PC-9 (cell line): ENCODE measurements around the gene ATRN. TPM values are rescaled to one million over a fixed set of nuclear protein-coding genes. Genes with fewer than 3 reads are reported as not detected.
A peak's percentile ranks its signal among the peaks of the same experiment; 100 is the strongest.
"Not testable (repeated sequence)": the region's sequence is repeated elsewhere in the genome, so short reads cannot be mapped to it uniquely, and the experiment has no call there.

ENCODE experiments used
- Bru-seq: library from RNA; stranded (reverse); fragments of 400-500 nt; gene quantifications from one replicate; lab custom pipeline; 2021; lab: Mats Ljungman, UMichigan
- BruChase-seq, 2 experiments: library from RNA; stranded (reverse); fragments of 400-500 nt; gene quantifications; one replicate each; lab custom pipeline; 2021; lab: Mats Ljungman, UMichigan
- BruUV-seq: library from RNA; stranded (reverse); fragments of 400-500 nt; replicated peaks from 2 replicates; lab custom pipeline; 2021; lab: Mats Ljungman, UMichigan
- CTCF ChIA-PET: fragments of 300-600 bp; sonication (Branson Sonifier 250); formaldehyde crosslinking; loops from one replicate; lab custom pipeline; 2022; ENCODE audit warnings: antibody characterized with exemption; lab: Charles Lee
- POLR2A ChIA-PET: fragments of 300-600 bp; sonication (Branson Sonifier 250); formaldehyde crosslinking; loops from one replicate; lab custom pipeline; 2022; ENCODE audit warnings: antibody characterized with exemption; ENCODE audit not compliant: unreplicated experiment; lab: Charles Lee
- DNase-seq, 2 experiments: peaks; one replicate each; pipeline versions ENCODE4 v3.0.0 to v3.0.0-alpha.2; 2015 to 2022; ENCODE audit warnings: mixed read lengths in 1 of 2
- H2AFZ ChIP-seq: fragments of 200-600 bp; sonication (generic); 2 replicates; pipeline ENCODE4 v1.8.1; 2017; ENCODE audit warnings: antibody characterized with exemption
- H3F3A ChIP-seq: fragments of 200-600 bp; sonication (generic); 2 replicates; pipeline ENCODE4 v1.8.1; 2017; ENCODE audit warnings: antibody characterized with exemption, mild to moderate bottlenecking, low read depth; ENCODE audit not compliant: insufficient read depth
- H3K27ac ChIP-seq: fragments of 200-600 bp; sonication (generic); 2 replicates; pipeline ENCODE4 v1.6.1; 2016; ENCODE audit warnings: mixed run types
- H3K27me3 ChIP-seq: fragments of 200-600 bp; sonication (generic); 2 replicates; pipeline ENCODE4 v1.6.1; 2016; ENCODE audit warnings: low read depth, mixed run types; ENCODE audit not compliant: insufficient read depth
- H3K36me3 ChIP-seq: fragments of 200-600 bp; sonication (generic); 2 replicates; pipeline ENCODE4 v1.6.1; 2016; ENCODE audit warnings: low read depth, mixed run types
- H3K4me1 ChIP-seq: fragments of 200-600 bp; sonication (generic); replicated peaks from 2 replicates; pipeline ENCODE4 v1.6.1; 2016; ENCODE audit warnings: mixed run types; ENCODE audit not compliant: insufficient read depth
- H3K4me2 ChIP-seq: fragments of 200-600 bp; sonication (generic); 2 replicates; pipeline ENCODE4 v1.6.1; 2017; ENCODE audit warnings: mixed run types
- H3K4me3 ChIP-seq: fragments of 200-600 bp; sonication (generic); 2 replicates; pipeline ENCODE4 v1.6.1; 2016; ENCODE audit warnings: mixed run types
- H3K79me2 ChIP-seq: fragments of 200-600 bp; sonication (generic); 2 replicates; pipeline ENCODE4 v1.6.1; 2017; ENCODE audit warnings: low read depth, mixed run types
- H3K9me2 ChIP-seq: fragments of 200-600 bp; sonication (generic); 2 replicates; pipeline ENCODE4 v1.8.1; 2017; ENCODE audit warnings: mild to moderate bottlenecking; ENCODE audit not compliant: insufficient read depth
- H3K9me3 ChIP-seq: fragments of 200-600 bp; sonication (generic); 2 replicates; pipeline ENCODE4 v1.8.1; 2016; ENCODE audit warnings: low read depth; ENCODE audit not compliant: insufficient read depth
- H4K20me1 ChIP-seq: fragments of 200-600 bp; sonication (generic); 2 replicates; pipeline ENCODE4 v1.8.1; 2017; ENCODE audit not compliant: insufficient read depth
- CTCF ChIP-seq: fragments of 200-600 bp; sonication (generic); conservative IDR thresholded peaks from 2 replicates; pipeline ENCODE4 v1.6.1; 2017; ENCODE audit warnings: mixed run types, antibody characterized with exemption, mild to moderate bottlenecking, moderate library complexity
- EZH2 ChIP-seq: fragments of 200-600 bp; sonication (generic); IDR thresholded peaks from 2 replicates; pipeline ENCODE4 v1.8.0; 2017; ENCODE audit warnings: antibody characterized with exemption, low read depth
- intact Hi-C: fragments of 100-400 bp; cut with micrococcal nuclease; formaldehyde crosslinking; loops from one replicate; pipeline ENCODE4 v1.10.0; 2022; ENCODE audit not compliant: unreplicated experiment
- long read RNA-seq: library from polyadenylated mRNA; stranded (forward); transcript quantifications from one replicate; pipeline ENCODE4 v2.0.0, GENCODE V29; 2022
- total RNA-seq: library from RNA; stranded (reverse); gene quantifications from 2 replicates; pipeline ENCODE4 v1.2.3, GENCODE V29; 2021

The ATRN gene
- total RNA-seq, result 34.9 and 35.0 TPM in 2 replicates
- Bru-seq, nascent RNA, result percentile 72 among the genes with signal in this experiment
- percentile 67 among the genes with signal in this experiment for BruChase-seq, experiment 1, labeled RNA remaining after a 2-hour chase
- percentile 69 among the genes with signal in this experiment for BruChase-seq, experiment 2, labeled RNA remaining after a 6-hour chase
- long read RNA-seq, partial matches to known transcripts, result 0 of 10 reads
- long read RNA-seq, other reads (novel, unspliced or antisense), result 10 of 10 reads

GRCh38 chr20:3470627-3471396, at the start of gene ATRN:
TSS of gene ATRN (plus strand) at chr20:3471018. CDS start at chr20:3471108, 90 bp downstream.
- POLR2A ChIA-PET, result interaction anchor here (0.6 kb wide), 2 partner anchors 9 to 13 kb away, joined by 4 read pairs; no protein-coding TSS in a partner anchor
- Histone ChIP-seq H3K36me3 (no peaks in the 10 kb centered on the region), H3K4me2 (peak within 1 kb of the TSS; percentile 98), H3K4me3 (peak within 1 kb of the TSS; percentile 80), H3K9me2 (no peaks in the 10 kb centered on the region), H2AFZ (peak within 1 kb of the TSS; percentile 98), H3F3A (no peaks in the 10 kb centered on the region), H3K9me3 (no peaks in the 10 kb centered on the region), H4K20me1 (no peaks in the 10 kb centered on the region; the same call in 1 of the 2 replicates), H3K79me2 (peaks cover 39% of the 10 kb centered on the region), H3K27ac (no peak within 1 kb of the TSS), H3K27me3 (no peaks in the 10 kb centered on the region), H3K4me1 (peaks cover 22% of the 10 kb centered on the region)
- CTCF ChIA-PET, result interaction anchor here (0.6 kb wide), 1 partner anchor 154 kb away, joined by 3 read pairs; no protein-coding TSS in a partner anchor
- intact Hi-C loops, result loop anchor here (1.0 to 10.0 kb wide), 2 partner anchors 63 to 246 kb away; no protein-coding TSS in a partner anchor
- no TSS peak for BruUV-seq
- DNase-seq, result peak; percentile 49 to 91
- TF ChIP-seq CTCF, result no peak
- TF ChIP-seq EZH2, result no peak

- no peak for DNase-seq
- Histone ChIP-seq H3K4me3 (no peak overlapping the region), H2AFZ (no peak overlapping the region), H3K79me2 (no peaks in the 10 kb centered on the region), H3K9me2 (no peaks in the 10 kb centered on the region), H3K27ac (no peak overlapping the region), H3K27me3 (no peaks in the 10 kb centered on the region), H3F3A (no peaks in the 10 kb centered on the region), H3K4me1 (no peaks in the 10 kb centered on the region), H4K20me1 (no peaks in the 10 kb centered on the region), H3K36me3 (no peaks in the 10 kb centered on the region), H3K9me3 (no peaks in the 10 kb centered on the region; the same call in 1 of the 2 replicates), H3K4me2 (no peak overlapping the region)
- ChIA-PET POLR2A (no interaction called here), CTCF (no interaction called here)
- no TSS peak for BruUV-seq
- no peak for TF ChIP-seq CTCF
- no peak for TF ChIP-seq EZH2
- intact Hi-C loops, result no loop called here
Observed at GRCh38 chr20:3421985-3422384, 48.8 kb upstream of the ATRN start.

- H3K27me3 ChIP-seq, result no peaks in the 10 kb centered on the region
- intact Hi-C loops, result no loop called here
- POLR2A ChIA-PET, result no interaction called here
- no peak overlapping the region for H3K4me2 ChIP-seq
- H3K36me3 ChIP-seq, result no peaks in the 10 kb centered on the region
- BruUV-seq, result no TSS peak
- DNase-seq, result no peak
- no peaks in the 10 kb centered on the region for H4K20me1 ChIP-seq
- no peaks in the 10 kb centered on the region; the same call in 1 of the 2 replicates for H3K9me3 ChIP-seq
- H3K4me3 ChIP-seq, result no peak overlapping the region
- no peaks in the 10 kb centered on the region for H3K79me2 ChIP-seq
- TF ChIP-seq CTCF (no peak), EZH2 (no peak)
- no peaks in the 10 kb centered on the region for H3K4me1 ChIP-seq
- H3F3A ChIP-seq, result no peaks in the 10 kb centered on the region
- no peak overlapping the region for H3K27ac ChIP-seq
- CTCF ChIA-PET, result no interaction called here
- H2AFZ ChIP-seq, result no peak overlapping the region
- no peaks in the 10 kb centered on the region for H3K9me2 ChIP-seq
Observed at GRCh38 chr20:3423126-3423525, 47.7 kb upstream of the ATRN start.

DNA sequence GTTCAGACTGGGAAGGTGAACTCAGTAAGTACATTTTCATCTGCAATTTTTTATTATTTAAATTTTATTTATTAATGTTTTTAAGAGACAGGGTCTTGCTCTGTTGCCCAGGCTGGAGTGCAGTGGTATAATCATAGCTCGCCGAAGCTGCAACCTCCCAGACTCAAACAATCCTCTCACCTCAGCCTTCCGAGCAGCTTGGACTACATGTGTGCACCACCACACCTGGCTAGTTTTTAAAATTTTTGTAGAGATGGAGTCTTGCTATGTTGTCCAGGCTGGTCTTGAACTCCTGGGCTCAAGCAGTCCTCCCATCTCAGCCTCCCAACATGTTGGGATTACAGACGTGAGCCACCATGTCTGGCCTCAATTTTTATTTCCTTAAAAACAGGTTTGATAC, 44.1 kb upstream of the ATRN start:
- H3K9me2 ChIP-seq, H3K4me2 ChIP-seq, H3K27ac ChIP-seq, H3K27me3 ChIP-seq, H3K79me2 ChIP-seq, DNase-seq, H3K36me3 ChIP-seq, H3K4me1 ChIP-seq, H3K9me3 ChIP-seq, H2AFZ ChIP-seq, BruUV-seq, H4K20me1 ChIP-seq, POLR2A ChIA-PET, H3F3A ChIP-seq, H3K4me3 ChIP-seq, intact Hi-C loops: not testable (repeated sequence)
- CTCF ChIA-PET, result interaction anchor here (0.6 kb wide), 1 partner anchor 135 kb away, joined by 3 read pairs; no protein-coding TSS in a partner anchor
